GM13977 (cell line): ENCODE results near the gene C8G.

Experiments
- DNase-seq: peaks from one replicate; pipeline ENCODE4 v3.0.0; 2012; ENCODE audit warnings: low spot score
- CTCF ChIP-seq: IDR thresholded peaks from 2 replicates; pipeline ENCODE4 v1.5.1; 2012; ENCODE audit warnings: mild to moderate bottlenecking, control low read depth; ENCODE audit not compliant: insufficient read depth; ENCODE audit errors: extremely low read depth, missing control alignments
- in situ Hi-C: fragments of 300-500 bp; cut with MboI; formaldehyde crosslinking; loops from one replicate; pipeline ENCODE4 v1.12.0; 2022; ENCODE audit warnings: low sequenced_read_pairs, low pct_unique_long_range_greater_than_20kb, mixed read lengths, inconsistent platforms; ENCODE audit not compliant: unreplicated experiment

Gene C8G

GRCh38 chr9:136954270-136955083 lies 9.4 kb downstream of the C8G start:
- in situ Hi-C loops, result no loop called here
- DNase-seq, result no peak
- no peak for TF ChIP-seq CTCF

DNA sequence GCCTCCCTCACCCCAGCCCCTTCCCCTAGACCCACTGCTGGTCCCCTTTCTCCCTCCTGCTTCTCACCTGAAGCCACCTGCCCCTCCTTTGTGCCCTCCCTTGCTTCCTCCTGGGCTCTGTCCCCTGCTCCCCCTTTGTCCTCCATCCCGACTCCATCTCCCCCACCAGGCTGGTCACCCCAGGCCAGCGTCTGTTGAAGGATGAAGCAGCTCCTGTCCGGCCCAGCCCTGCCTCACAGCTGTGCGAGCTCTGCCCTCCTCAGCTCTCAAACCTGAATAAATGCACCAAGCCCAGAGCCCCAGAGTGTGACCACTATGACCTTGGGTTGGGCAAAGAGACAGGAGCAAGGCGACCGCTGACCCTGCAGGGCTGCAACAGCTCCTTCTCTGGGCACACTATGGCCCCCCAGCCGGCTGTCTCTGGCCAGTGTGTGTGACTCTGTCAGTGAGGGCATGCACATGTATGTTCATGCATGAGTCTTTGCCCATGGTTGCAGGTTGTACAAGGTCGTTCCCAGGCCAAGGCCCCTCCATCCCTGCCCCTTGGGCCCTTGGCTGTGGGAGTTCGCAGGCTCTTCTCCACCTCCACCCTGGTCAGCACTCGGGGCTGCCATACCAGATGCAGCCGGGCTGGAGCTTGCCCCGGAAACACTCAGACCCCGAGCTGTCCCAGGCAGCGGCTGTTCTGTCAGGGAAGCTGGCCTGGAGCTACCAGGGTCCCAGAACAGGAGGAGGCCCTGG lies 10.3 kb downstream of the C8G start:
- in situ Hi-C loops, result no loop called here
- no peak for DNase-seq
- no peak for TF ChIP-seq CTCF

DNA sequence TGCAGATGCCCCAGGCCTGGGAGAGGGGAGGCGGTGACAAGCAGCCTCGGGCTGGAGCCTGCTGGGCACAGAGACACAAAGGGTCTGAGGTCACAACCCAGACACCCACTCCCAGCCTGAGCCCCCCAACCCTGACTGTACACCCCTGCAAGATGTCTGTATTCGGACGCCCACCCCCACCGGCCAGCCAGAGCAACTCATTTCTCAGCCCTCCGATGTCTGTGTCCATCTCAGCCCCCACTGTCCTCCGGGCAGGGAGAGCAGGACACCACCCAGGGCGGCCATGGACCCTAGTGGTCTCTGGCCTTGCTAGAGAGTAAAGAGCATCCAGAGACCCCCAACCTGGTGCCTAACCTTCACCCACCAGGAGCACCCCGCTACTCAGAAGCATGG lies 10.9 kb downstream of the C8G start:
- in situ Hi-C loops, result no loop called here
- no peak for DNase-seq
- TF ChIP-seq CTCF, result no peak

GRCh38 chr9:136956604-136957003 lies 11.6 kb downstream of the C8G start:
- in situ Hi-C loops, result no loop called here
- no peak for DNase-seq
- no peak for TF ChIP-seq CTCF

GRCh38 chr9:136957461-136957860 lies 12.4 kb downstream of the C8G start:
- DNase-seq, result no peak
- TF ChIP-seq CTCF, result no peak
- in situ Hi-C loops, result no loop called here

- no peak for DNase-seq
- in situ Hi-C loops, result no loop called here
- TF ChIP-seq CTCF, result no peak
Measured at GRCh38 chr9:136957901-136958300, 12.9 kb downstream of the C8G start.
